Testis (tissue), 3 donors: Measurements from ENCODE around the gene ZNF470. TPM values are rescaled to one million over a fixed set of nuclear protein-coding genes. Genes with fewer than 3 reads are reported as not detected.

Experiments
- DNase-seq: peaks from one replicate; pipeline ENCODE4 v3.0.0-alpha.2; 2019
- H3K27ac ChIP-seq, 2 donors: fragments of 200-600 bp; sonication (generic); one replicate each; pipeline ENCODE4 v1.5.1; 2019
- H3K27me3 ChIP-seq: fragments of 200-600 bp; sonication (generic); one replicate; pipeline ENCODE4 v1.5.1; 2019
- H3K36me3 ChIP-seq: fragments of 200-600 bp; sonication (generic); one replicate; pipeline ENCODE4 v1.5.1; 2017; ENCODE audit warnings: low read depth; ENCODE audit errors: missing control alignments
- H3K4me1 ChIP-seq: fragments of 200-600 bp; sonication (generic); one replicate; pipeline ENCODE4 v1.5.1; 2019
- H3K4me3 ChIP-seq, 2 donors: fragments of 200-600 bp; sonication (generic); one replicate each; pipeline ENCODE4 v1.5.1; 2017 to 2019
- H3K9me3 ChIP-seq: fragments of 200-600 bp; sonication (generic); one replicate; pipeline ENCODE4 v1.5.1; 2017
- POLR2A ChIP-seq: fragments of 450-650 bp; IDR thresholded peaks from one replicate; pipeline ENCODE4 v1.6.1; 2017; ENCODE audit warnings: antibody characterized with exemption, mild to moderate bottlenecking, moderate library complexity
- WGBS, 2 donors: methylation state at CpG; one replicate each; pipeline ENCODE4 v1.1.5; 2018; 5-methylcytosine and 5-hydroxymethylcytosine counted together
- intact Hi-C: fragments of 100-400 bp; cut with DNase I; formaldehyde crosslinking; loops from one replicate; pipeline ENCODE4 v1.15.1; 2023; ENCODE audit warnings: low total_unique reads
- polyA plus RNA-seq: library from polyadenylated mRNA; stranded (reverse); fragments of 350-450 nt; fragmentation: Illumina TruSeq; extraction: RNeasy Lipid Tissue Mini Kit (QIAGEN cat#74804); gene quantifications from one replicate; pipeline ENCODE4 v1.2.3, GENCODE V29; 2014; ENCODE audit warnings: low read depth, low replicate concordance; ENCODE audit not compliant: insufficient read depth
- total RNA-seq, 2 donors: library from RNA; depleted of rRNA; stranded (reverse); fragments of >200 nt; gene quantifications; one replicate each; pipeline ENCODE4 v1.2.3, GENCODE V29; 2016
- TF ChIP-seq, protein P1 (sequence below), 3 experiments: fragments of 450-650 bp in 2 of 3; fragments of 200-600 bp in 1 of 3; sonication (generic) in 1 of 3; IDR thresholded peaks; one replicate each; pipeline ENCODE4 v1.5.1; 2016 to 2019; ENCODE audit warnings: antibody characterized with exemption in 3 of 3, mild to moderate bottlenecking in 2 of 3, moderate library complexity in 1 of 3

The ZNF470 gene
- total and polyA plus RNA-seq, 3 donors from 2014 or later: 4.5 to 11.0 (median 8.3) TPM

DNA sequence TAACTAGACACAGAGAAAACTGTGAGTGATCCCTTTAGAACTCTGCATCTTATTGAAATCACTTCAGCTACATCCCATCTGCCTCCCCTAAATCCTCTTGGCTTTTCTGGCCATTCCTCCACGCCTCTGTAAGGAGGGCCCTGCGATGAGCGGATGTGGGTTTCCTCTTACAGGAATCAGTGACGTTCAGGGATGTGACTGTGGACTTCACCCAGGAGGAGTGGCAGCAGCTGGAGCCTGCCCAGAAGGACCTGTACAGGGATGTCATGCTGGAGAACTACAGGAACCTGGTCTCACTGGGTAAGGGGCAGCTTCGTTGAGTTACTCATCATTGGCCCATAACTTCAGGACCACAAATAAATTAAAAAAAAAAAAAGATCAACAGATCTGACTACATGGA lies 46.4 kb downstream of the ZNF470 start:
- intact Hi-C loops: no loop called here
- H3K27ac ChIP-seq: no peak overlapping the region
- H3K27me3 ChIP-seq: no peaks in the 10 kb centered on the region
- H3K9me3 ChIP-seq: no peaks in the 10 kb centered on the region
- no peak overlapping the region for H3K4me3 ChIP-seq
- no peak for TF ChIP-seq POLR2A
- TF ChIP-seq, protein P1, sequence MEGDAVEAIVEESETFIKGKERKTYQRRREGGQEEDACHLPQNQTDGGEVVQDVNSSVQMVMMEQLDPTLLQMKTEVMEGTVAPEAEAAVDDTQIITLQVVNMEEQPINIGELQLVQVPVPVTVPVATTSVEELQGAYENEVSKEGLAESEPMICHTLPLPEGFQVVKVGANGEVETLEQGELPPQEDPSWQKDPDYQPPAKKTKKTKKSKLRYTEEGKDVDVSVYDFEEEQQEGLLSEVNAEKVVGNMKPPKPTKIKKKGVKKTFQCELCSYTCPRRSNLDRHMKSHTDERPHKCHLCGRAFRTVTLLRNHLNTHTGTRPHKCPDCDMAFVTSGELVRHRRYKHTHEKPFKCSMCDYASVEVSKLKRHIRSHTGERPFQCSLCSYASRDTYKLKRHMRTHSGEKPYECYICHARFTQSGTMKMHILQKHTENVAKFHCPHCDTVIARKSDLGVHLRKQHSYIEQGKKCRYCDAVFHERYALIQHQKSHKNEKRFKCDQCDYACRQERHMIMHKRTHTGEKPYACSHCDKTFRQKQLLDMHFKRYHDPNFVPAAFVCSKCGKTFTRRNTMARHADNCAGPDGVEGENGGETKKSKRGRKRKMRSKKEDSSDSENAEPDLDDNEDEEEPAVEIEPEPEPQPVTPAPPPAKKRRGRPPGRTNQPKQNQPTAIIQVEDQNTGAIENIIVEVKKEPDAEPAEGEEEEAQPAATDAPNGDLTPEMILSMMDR (IDR thresholded peaks at IDR 0.05): no peak
- peaks cover 7% of the 10 kb centered on the region for H3K4me1 ChIP-seq
- H3K36me3 ChIP-seq: no peaks in the 10 kb centered on the region
- no peak for DNase-seq
- 91 to 95% methylated on average over 5 of the region's 5 CpGs for WGBS, 2 donors

DNA sequence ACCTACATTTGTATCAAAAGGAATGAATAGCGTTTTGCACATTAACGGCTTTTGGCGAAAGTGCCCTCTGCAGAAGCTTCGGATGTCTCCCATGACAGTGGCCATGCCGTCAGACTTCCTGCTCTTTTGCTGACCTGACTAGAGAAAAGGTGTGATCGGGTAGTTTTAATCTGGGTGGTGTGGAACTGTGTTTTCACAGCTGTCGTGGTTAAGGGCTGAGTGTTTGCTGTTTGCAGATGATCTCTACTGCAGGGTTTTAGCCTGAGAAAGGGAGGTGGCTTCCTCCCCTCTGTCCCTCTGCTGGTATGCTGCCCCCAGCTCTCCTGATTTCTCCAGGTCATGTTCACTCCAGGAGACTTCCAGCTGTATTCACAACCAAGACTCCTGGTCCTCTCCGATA lies 50.3 kb downstream of the ZNF470 start:
- 91 to 95% methylated on average over 8 of the region's 8 CpGs for WGBS, 2 donors
- intact Hi-C loops: no loop called here
- H3K27me3 ChIP-seq: no peaks in the 10 kb centered on the region
- no peaks in the 10 kb centered on the region for H3K4me1 ChIP-seq
- TF ChIP-seq POLR2A: no peak
- TF ChIP-seq, protein P1 (IDR thresholded peaks at IDR 0.05): no peak
- no peak overlapping the region for H3K4me3 ChIP-seq
- DNase-seq: no peak
- no peak overlapping the region for H3K27ac ChIP-seq
- H3K36me3 ChIP-seq: no peaks in the 10 kb centered on the region
- H3K9me3 ChIP-seq: no peaks in the 10 kb centered on the region

DNA sequence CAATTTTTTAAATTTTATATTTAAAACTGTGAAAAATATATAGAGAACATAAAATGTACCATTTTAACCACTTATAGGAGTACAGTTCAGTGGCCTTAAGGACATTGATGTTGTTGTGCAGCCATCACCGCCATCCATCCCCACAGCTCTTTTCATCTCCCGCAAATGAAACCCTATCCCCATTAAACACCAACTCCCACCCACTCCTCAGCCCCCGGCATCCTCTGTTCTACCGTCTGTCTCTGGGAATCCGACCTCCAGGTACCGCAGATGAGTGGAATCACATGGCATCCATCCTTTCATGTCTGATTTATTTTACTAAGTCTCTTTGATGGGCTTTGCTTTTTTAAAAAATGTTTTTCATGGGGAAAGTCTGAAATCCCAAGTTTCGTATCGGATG lies 51.9 kb downstream of the ZNF470 start:
- Histone ChIP-seq H3K4me3 (no peak overlapping the region), H3K36me3 (no peaks in the 10 kb centered on the region), H3K27me3 (no peaks in the 10 kb centered on the region), H3K9me3 (no peaks in the 10 kb centered on the region), H3K27ac (no peak overlapping the region), H3K4me1 (no peaks in the 10 kb centered on the region)
- no peak for DNase-seq
- TF ChIP-seq, protein P1 (IDR thresholded peaks at IDR 0.05): no peak
- TF ChIP-seq POLR2A: no peak
- 64 to 65% methylated on average over 8 of the region's 8 CpGs for WGBS, 2 donors
- intact Hi-C loops: no loop called here

DNA sequence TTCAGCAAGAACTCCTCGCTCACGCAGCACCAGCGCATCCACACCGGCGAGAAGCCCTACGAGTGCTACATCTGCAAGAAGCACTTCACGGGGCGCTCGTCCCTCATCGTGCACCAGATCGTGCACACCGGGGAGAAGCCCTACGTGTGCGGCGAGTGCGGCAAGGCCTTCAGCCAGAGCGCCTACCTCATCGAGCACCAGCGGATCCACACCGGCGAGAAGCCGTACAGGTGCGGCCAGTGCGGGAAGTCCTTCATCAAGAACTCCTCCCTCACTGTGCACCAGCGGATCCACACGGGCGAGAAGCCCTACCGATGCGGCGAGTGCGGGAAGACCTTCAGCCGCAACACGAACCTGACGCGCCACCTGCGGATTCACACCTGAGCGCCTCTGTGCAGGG lies 55.1 kb downstream of the ZNF470 start:
- Histone ChIP-seq H3K27ac (no peak overlapping the region), H3K4me1 (no peaks in the 10 kb centered on the region), H3K36me3 (no peaks in the 10 kb centered on the region), H3K4me3 (peak overlapping the region; percentile 31 to 38), H3K27me3 (no peaks in the 10 kb centered on the region), H3K9me3 (no peaks in the 10 kb centered on the region)
- DNase-seq: no peak
- 57 to 81% methylated on average over 3 to 37 of the region's 37 CpGs for WGBS, 2 donors
- TF ChIP-seq, protein P1 (IDR thresholded peaks at IDR 0.05): no peak
- TF ChIP-seq POLR2A: no peak
- intact Hi-C loops: no loop called here

DNA sequence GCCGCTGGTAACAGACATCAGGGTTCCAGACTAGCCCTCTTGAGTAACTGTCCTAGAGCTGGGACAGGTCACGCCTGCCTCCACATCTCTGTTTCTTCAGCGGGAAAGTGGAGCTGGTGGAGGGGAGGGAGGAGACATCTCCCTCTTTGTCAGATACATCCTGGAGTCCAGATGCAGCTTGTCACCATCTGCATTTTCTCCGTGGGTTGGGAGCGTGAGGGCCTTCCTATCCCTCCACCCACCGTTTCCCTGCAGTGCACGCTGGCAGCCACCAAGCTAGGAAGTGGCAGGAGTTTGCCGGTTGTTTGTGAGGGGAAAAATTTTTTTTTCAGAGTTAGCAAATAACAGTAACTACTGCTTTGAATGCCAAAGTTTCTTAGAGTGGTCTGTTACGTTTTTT lies 55.7 kb downstream of the ZNF470 start:
- Histone ChIP-seq H3K4me1 (no peaks in the 10 kb centered on the region), H3K27ac (no peak overlapping the region), H3K36me3 (no peaks in the 10 kb centered on the region), H3K27me3 (no peaks in the 10 kb centered on the region), H3K9me3 (no peaks in the 10 kb centered on the region), H3K4me3 (no peak overlapping the region)
- TF ChIP-seq, protein P1 (IDR thresholded peaks at IDR 0.05): no peak
- TF ChIP-seq POLR2A: no peak
- intact Hi-C loops: no loop called here
- DNase-seq: no peak
- 58 to 60% methylated on average over 9 of the region's 9 CpGs for WGBS, 2 donors
